Uterus (tissue), 4 donors: ENCODE results near the gene RAD51B. TPM values are rescaled to one million over a fixed set of nuclear protein-coding genes. Genes with fewer than 3 reads are reported as not detected.
A peak's percentile ranks its signal among the peaks of the same experiment; 100 is the strongest.

Experiments
- DNase-seq, 2 donors: peaks; one replicate each; pipeline ENCODE4 v3.0.0-alpha.2; 2019 to 2020
- H3K27ac ChIP-seq, 2 donors: fragments of 200-600 bp; sonication (generic); 1 replicate in 1 of 2; 2 replicates in 1 of 2; pipeline ENCODE4 v1.5.1; 2016 to 2018
- H3K27me3 ChIP-seq, 2 donors: fragments of 200-600 bp; sonication (generic); one replicate each; pipeline ENCODE4 v1.5.1; 2018 to 2019; ENCODE audit warnings: control low read depth in 1 of 2
- H3K36me3 ChIP-seq, 2 donors: fragments of 200-600 bp; sonication (generic); one replicate each; pipeline ENCODE4 v1.5.1; 2019; ENCODE audit warnings: control low read depth in 1 of 2
- H3K4me1 ChIP-seq, 2 donors: fragments of 200-600 bp; sonication (generic); one replicate each; pipeline ENCODE4 v1.5.1; 2018 to 2019; ENCODE audit warnings: control low read depth in 1 of 2
- H3K4me3 ChIP-seq, 2 donors: fragments of 200-600 bp; sonication (generic); 1 replicate in 1 of 2; 2 replicates in 1 of 2; pipeline ENCODE4 v1.5.1; 2018 to 2019; ENCODE audit warnings: mild to moderate bottlenecking in 1 of 2
- H3K9me3 ChIP-seq, 2 donors: fragments of 200-600 bp; sonication (generic); one replicate each; pipeline ENCODE4 v1.5.1; 2019; ENCODE audit warnings: control low read depth in 1 of 2
- CTCF ChIP-seq, 4 experiments: fragments of 200-600 bp in 2 of 4; fragments of 450-650 bp in 2 of 4; sonication (generic) in 2 of 4; IDR thresholded peaks; one replicate each; pipeline ENCODE4 v1.5.1; 2016 to 2019; ENCODE audit warnings: antibody characterized with exemption in 4 of 4, mild to moderate bottlenecking in 2 of 4, moderate library complexity in 1 of 4
- POLR2A ChIP-seq, 2 donors: fragments of 450-650 bp; IDR thresholded peaks; one replicate each; pipeline ENCODE4 v1.6.1; 2016; ENCODE audit warnings: antibody characterized with exemption in 2 of 2, mild to moderate bottlenecking in 1 of 2, moderate library complexity in 1 of 2
- intact Hi-C: fragments of 100-400 bp; cut with DNase I; formaldehyde crosslinking; loops from one replicate; pipeline ENCODE4 v1.15.1; 2023; ENCODE audit warnings: low total_unique reads
- total RNA-seq, 4 donors: library from RNA; depleted of rRNA in 3 of 4; stranded (reverse); fragments of >200 nt in 3 of 4; gene quantifications; one replicate each; pipeline versions ENCODE4 v1.1.0 to v1.2.4, GENCODE V29; 2014 to 2023
- donor health status: DM: yes; HTN: yes; CAD: no.

The RAD51B gene
- total RNA-seq, 4 donors from 2014 or later = 29.5 to 100.0 (median 70.3) TPM

- intact Hi-C loops = no loop called here
- H3K4me1 ChIP-seq = no peaks in the 10 kb centered on the region
- DNase-seq = no peak
Measured at GRCh38 chr14:68208626-68209317, 389.2 kb downstream of the RAD51B start.

GRCh38 chr14:68210729-68211299 lies 391.2 kb downstream of the RAD51B start:
- Histone ChIP-seq H3K27ac (peak overlapping the region; percentile 82 to 90), H3K9me3 (no peaks in the 10 kb centered on the region), H3K27me3 (no peaks in the 10 kb centered on the region), H3K4me1 (peaks cover 0 to 15% of the 10 kb centered on the region in 2 donors), H3K4me3 (no peak overlapping the region), H3K36me3 (no peaks in the 10 kb centered on the region)
- TF ChIP-seq CTCF (IDR thresholded peaks at IDR 0.05) (no peak), POLR2A (IDR thresholded peaks at IDR 0.05) (no peak)
- intact Hi-C loops = no loop called here
- no peak for DNase-seq

More at GRCh38 chr14:68208626-68209317, 389.2 kb downstream of the RAD51B start:
- TF ChIP-seq CTCF (IDR thresholded peaks at IDR 0.05) (no peak), POLR2A (IDR thresholded peaks at IDR 0.05) (no peak)
- Histone ChIP-seq H3K36me3 (no peaks in the 10 kb centered on the region), H3K27me3 (no peaks in the 10 kb centered on the region), H3K27ac (peak overlapping the region; percentile 82 to 90), H3K9me3 (no peaks in the 10 kb centered on the region), H3K4me3 (no peak overlapping the region)

GRCh38 chr14:68211421-68211820 lies 391.8 kb downstream of the RAD51B start:
- TF ChIP-seq POLR2A (IDR thresholded peaks at IDR 0.05) = no peak
- TF ChIP-seq CTCF (IDR thresholded peaks at IDR 0.05) = no peak
- H3K9me3 ChIP-seq = no peaks in the 10 kb centered on the region
- H3K27me3 ChIP-seq = no peaks in the 10 kb centered on the region
- no peaks in the 10 kb centered on the region for H3K36me3 ChIP-seq
- peaks cover 0 to 15% of the 10 kb centered on the region in 2 donors for H3K4me1 ChIP-seq
- no peak for DNase-seq
- no peak overlapping the region for H3K4me3 ChIP-seq
- H3K27ac ChIP-seq = peak overlapping the region; percentile 82 to 90
- intact Hi-C loops = no loop called here

- Histone ChIP-seq H3K9me3 (no peaks in the 10 kb centered on the region), H3K4me3 (no peak overlapping the region), H3K27ac (peak overlapping the region; percentile 82 to 90), H3K4me1 (peaks cover 0 to 15% of the 10 kb centered on the region in 2 donors), H3K27me3 (no peaks in the 10 kb centered on the region), H3K36me3 (no peaks in the 10 kb centered on the region)
- intact Hi-C loops = no loop called here
- TF ChIP-seq POLR2A (IDR thresholded peaks at IDR 0.05) = no peak
- no peak for TF ChIP-seq CTCF (IDR thresholded peaks at IDR 0.05)
- no peak for DNase-seq
Measured at GRCh38 chr14:68211886-68212285, 392.3 kb downstream of the RAD51B start.

GRCh38 chr14:68212361-68212760 lies 392.8 kb downstream of the RAD51B start:
- TF ChIP-seq CTCF (IDR thresholded peaks at IDR 0.05) (no peak), POLR2A (IDR thresholded peaks at IDR 0.05) (no peak)
- Histone ChIP-seq H3K4me3 (no peak overlapping the region), H3K9me3 (no peaks in the 10 kb centered on the region), H3K4me1 (peaks cover 0 to 15% of the 10 kb centered on the region in 2 donors), H3K27me3 (no peaks in the 10 kb centered on the region), H3K27ac (peak overlapping the region; percentile 82 to 90), H3K36me3 (no peaks in the 10 kb centered on the region)
- DNase-seq = no peak
- intact Hi-C loops = no loop called here
